ENCODE measurements around the gene CDH13.

Gene CDH13

DNA sequence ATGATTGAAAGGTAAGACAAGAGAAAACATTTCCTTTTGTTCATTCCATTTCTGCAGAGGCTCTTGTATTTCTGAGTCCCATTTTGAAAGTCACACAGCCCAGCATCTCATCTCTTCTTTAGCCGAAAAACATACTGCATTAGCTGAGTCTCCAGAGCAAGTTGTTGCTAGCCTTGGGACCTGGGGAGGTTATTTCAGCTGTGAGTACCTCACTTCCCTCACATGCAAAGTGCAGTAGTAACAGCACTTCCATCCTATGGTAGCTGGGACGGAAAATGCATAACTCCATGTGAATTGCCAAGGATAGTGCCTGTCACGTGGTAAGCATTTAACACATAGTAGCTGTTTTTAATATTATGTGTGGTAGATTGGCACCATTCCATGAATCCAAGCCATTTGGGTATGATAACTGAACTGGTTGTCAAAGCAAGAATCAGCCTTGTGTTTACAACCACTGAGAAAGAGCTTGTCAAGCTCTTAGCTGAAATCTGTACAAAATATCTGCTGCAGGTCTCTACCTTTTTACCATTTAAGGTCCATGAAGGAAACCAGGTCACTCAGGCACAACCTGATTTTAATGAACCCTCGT, 345.7 kb downstream of the CDH13 start:
- H3K27ac ChIP-seq (ENCODE audit: low read depth, low read length) = no peak overlapping the region
- 0 out of 2 replicates have a peak, but pooled peaks cover 7% of the 10 kb centered on the region for H3K9me3 ChIP-seq (ENCODE audit: control insufficient read depth, insufficient read depth, low read depth, low read length)
- H3K4me1 ChIP-seq (ENCODE audit: control insufficient read depth, insufficient read depth, low read length) = no peaks in the 10 kb centered on the region
- H3K27me3 ChIP-seq (ENCODE audit: control insufficient read depth, insufficient read depth, low read length) = no peaks in the 10 kb centered on the region
- no peaks in the 10 kb centered on the region for H3K36me3 ChIP-seq (ENCODE audit: control insufficient read depth, insufficient read depth, low read length)
- H3K9ac ChIP-seq (ENCODE audit: low read length) = no peak overlapping the region
- H3K4me3 ChIP-seq (ENCODE audit: low read depth, low read length) = no peak overlapping the region

DNA sequence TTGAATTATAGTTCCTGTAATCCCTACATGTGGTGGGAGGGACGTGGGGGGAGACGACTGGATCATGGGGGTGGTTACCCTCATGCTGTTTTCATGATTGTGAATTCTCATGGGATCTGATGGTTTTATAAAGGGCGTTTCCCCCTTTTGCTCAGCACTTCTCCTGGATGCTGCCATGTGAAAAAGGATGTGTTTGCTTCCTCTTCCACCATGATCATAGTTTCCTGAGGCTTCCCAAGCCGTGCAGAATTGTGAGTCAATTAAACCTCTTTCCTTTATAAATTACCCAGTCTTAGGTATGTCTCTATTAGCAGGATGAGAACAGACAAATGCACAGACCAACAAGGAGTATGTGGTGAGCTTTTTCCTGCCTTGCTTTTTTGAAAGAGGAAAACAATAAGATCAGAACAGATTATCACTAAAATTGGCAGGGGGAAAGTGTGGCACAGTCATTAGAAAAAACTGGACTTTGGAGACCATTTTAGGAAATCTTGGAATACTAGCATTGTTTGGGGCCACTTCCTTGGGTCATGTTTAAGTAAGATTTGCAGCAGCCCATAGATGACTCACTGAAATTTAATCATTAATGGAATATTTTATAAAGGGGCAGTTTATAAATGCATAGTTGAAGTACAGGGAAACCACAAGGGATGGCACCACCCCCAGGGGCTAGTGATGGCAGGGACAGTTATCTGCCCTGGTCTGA, 352.8 kb downstream of the CDH13 start:
- Histone ChIP-seq H3K9ac (ENCODE audit: low read length) (no peak overlapping the region), H3K4me3 (ENCODE audit: low read depth, low read length) (no peak overlapping the region), H3K36me3 (ENCODE audit: control insufficient read depth, insufficient read depth, low read length) (no peaks in the 10 kb centered on the region), H3K27ac (ENCODE audit: low read depth, low read length) (no peak overlapping the region), H3K27me3 (ENCODE audit: control insufficient read depth, insufficient read depth, low read length) (no peaks in the 10 kb centered on the region), H3K4me1 (ENCODE audit: control insufficient read depth, insufficient read depth, low read length) (no peaks in the 10 kb centered on the region), H3K9me3 (ENCODE audit: control insufficient read depth, insufficient read depth, low read depth, low read length) (peaks cover 14% of the 10 kb centered on the region)

DNA sequence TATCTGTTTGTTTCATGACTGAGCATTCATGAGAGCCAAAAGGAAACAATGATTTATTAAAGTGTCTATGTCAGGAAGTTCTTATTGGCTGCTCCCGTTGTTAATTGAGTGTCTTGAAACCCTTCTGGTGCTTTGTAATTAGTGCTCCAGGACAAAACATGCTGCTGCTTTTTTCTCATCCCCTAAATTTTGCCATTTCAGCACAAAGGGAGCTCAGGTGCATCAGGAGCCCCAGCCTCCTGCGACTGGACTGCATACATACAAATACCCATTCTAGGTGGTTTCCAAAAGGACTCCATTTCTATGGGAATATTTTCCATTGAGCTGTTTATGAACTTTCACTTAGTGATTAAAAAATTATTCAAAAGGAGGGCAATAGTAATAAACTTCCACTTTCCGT, 354.0 kb downstream of the CDH13 start:
- Histone ChIP-seq H3K4me3 (ENCODE audit: low read depth, low read length) (no peak overlapping the region), H3K36me3 (ENCODE audit: control insufficient read depth, insufficient read depth, low read length) (no peaks in the 10 kb centered on the region), H3K9me3 (ENCODE audit: control insufficient read depth, insufficient read depth, low read depth, low read length) (peaks cover 14% of the 10 kb centered on the region), H3K27me3 (ENCODE audit: control insufficient read depth, insufficient read depth, low read length) (no peaks in the 10 kb centered on the region), H3K4me1 (ENCODE audit: control insufficient read depth, insufficient read depth, low read length) (no peaks in the 10 kb centered on the region), H3K9ac (ENCODE audit: low read length) (no peak overlapping the region), H3K27ac (ENCODE audit: low read depth, low read length) (no peak overlapping the region)

DNA sequence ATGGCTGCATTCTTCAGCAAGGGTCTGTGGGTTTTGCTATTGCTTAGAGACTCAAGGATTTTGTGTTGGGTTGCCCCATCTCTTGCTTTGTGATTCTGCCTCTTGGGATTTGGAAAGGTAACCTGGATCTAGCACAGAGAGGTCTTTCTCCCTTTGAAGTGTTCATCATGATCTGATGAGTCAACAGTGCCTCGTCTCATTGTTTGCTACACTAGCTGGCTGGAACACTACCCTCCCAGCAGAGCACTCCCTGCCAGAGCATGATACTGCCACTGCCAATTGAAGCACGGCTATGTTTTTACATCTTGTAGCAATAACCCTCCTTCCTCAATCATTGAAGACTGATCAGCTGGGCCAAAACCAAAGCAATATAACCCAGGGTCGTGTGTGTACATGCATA, 361.0 kb downstream of the CDH13 start:
- Histone ChIP-seq H3K4me3 (ENCODE audit: low read depth, low read length) (no peak overlapping the region), H3K27me3 (ENCODE audit: control insufficient read depth, insufficient read depth, low read length) (no peaks in the 10 kb centered on the region), H3K27ac (ENCODE audit: low read depth, low read length) (no peak overlapping the region), H3K9me3 (ENCODE audit: control insufficient read depth, insufficient read depth, low read depth, low read length) (no peaks in the 10 kb centered on the region), H3K9ac (ENCODE audit: low read length) (no peak overlapping the region), H3K4me1 (ENCODE audit: control insufficient read depth, insufficient read depth, low read length) (no peaks in the 10 kb centered on the region), H3K36me3 (ENCODE audit: control insufficient read depth, insufficient read depth, low read length) (no peaks in the 10 kb centered on the region)

DNA sequence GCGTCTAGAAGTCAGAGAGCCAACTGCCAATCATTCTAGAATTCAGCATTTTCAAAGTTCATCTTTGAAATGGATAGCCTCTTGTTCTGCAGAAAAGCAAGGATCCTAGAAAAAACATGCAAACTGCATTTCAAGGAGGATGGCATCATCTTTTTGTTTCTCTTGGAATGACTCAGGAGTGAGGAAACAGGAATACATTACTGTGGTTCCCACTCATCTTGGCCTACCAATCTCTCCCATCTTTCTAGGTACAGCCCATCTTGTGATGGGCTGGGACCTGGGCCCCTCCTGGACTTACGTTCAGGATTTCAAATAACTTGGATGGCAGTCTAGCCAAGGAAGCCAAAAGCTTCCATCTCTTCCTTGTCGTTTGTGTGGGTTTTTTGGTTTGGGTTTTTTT, 363.4 kb downstream of the CDH13 start:
- Histone ChIP-seq H3K27ac (ENCODE audit: low read depth, low read length) (no peak overlapping the region), H3K4me3 (ENCODE audit: low read depth, low read length) (no peak overlapping the region), H3K4me1 (ENCODE audit: control insufficient read depth, insufficient read depth, low read length) (no peaks in the 10 kb centered on the region), H3K27me3 (ENCODE audit: control insufficient read depth, insufficient read depth, low read length) (no peaks in the 10 kb centered on the region), H3K9me3 (ENCODE audit: control insufficient read depth, insufficient read depth, low read depth, low read length) (no peaks in the 10 kb centered on the region), H3K9ac (ENCODE audit: low read length) (no peak overlapping the region), H3K36me3 (ENCODE audit: control insufficient read depth, insufficient read depth, low read length) (no peaks in the 10 kb centered on the region)

DNA sequence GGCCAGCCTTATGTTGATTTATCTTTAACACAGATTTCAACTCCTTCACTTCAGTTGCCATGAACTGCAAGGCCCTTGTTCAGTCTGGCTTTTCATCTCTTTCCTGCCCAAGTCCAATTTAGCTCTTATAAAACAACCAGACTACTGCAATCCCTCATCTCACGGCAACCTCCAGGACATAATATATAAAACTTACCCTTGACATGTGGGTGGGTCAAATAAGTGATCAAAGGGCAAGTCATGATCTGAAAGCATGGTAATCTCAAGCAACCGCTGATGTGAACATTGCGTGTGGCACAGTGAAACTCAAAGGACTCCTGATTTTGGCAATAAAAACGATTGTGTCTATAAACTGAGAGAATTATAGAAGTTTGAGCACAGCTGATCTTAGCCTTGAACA, 364.6 kb downstream of the CDH13 start:
- H3K27ac ChIP-seq (ENCODE audit: low read depth, low read length) = no peak overlapping the region
- no peaks in the 10 kb centered on the region for H3K36me3 ChIP-seq (ENCODE audit: control insufficient read depth, insufficient read depth, low read length)
- H3K27me3 ChIP-seq (ENCODE audit: control insufficient read depth, insufficient read depth, low read length) = no peaks in the 10 kb centered on the region
- H3K9ac ChIP-seq (ENCODE audit: low read length) = no peak overlapping the region
- H3K9me3 ChIP-seq (ENCODE audit: control insufficient read depth, insufficient read depth, low read depth, low read length) = no peaks in the 10 kb centered on the region
- H3K4me1 ChIP-seq (ENCODE audit: control insufficient read depth, insufficient read depth, low read length) = no peaks in the 10 kb centered on the region
- H3K4me3 ChIP-seq (ENCODE audit: low read depth, low read length) = no peak overlapping the region

DNA sequence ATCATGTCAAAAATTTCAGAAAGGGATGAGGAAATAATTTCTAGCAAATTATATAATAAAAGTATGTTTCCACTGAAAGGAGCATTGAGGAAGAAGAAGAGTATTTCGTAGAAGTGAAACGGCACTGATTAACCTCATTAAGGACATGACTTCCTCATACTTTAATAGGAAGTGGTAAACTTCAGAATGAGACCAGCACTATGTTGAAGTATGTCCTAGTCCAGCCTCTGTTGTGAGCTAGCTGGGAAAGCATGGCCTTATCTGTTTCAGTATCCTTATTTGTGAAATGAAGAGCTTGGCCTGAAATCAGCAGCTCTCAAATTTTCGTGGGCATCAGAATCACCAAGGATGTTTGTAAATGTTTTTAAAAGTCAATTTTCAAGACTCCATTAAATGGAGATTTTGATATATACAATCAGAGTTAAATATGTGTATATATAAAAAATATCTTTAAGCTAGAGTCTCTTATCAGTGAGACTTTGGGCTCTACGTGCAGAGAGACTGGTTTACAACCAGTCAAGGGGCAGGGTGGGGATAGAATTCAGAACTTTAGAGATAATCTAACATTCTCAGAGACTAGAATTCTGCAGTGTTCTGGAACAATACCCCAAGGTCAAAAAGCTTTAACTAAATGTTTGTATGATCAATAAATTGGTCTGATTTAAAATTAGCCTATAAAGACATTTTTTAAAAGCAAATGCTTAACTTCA, 365.4 kb downstream of the CDH13 start:
- H3K9me3 ChIP-seq (ENCODE audit: control insufficient read depth, insufficient read depth, low read depth, low read length) = no peaks in the 10 kb centered on the region
- H3K27ac ChIP-seq (ENCODE audit: low read depth, low read length) = no peak overlapping the region
- no peaks in the 10 kb centered on the region for H3K27me3 ChIP-seq (ENCODE audit: control insufficient read depth, insufficient read depth, low read length)
- H3K36me3 ChIP-seq (ENCODE audit: control insufficient read depth, insufficient read depth, low read length) = no peaks in the 10 kb centered on the region
- no peak overlapping the region for H3K9ac ChIP-seq (ENCODE audit: low read length)
- no peak overlapping the region for H3K4me3 ChIP-seq (ENCODE audit: low read depth, low read length)
- no peaks in the 10 kb centered on the region for H3K4me1 ChIP-seq (ENCODE audit: control insufficient read depth, insufficient read depth, low read length)

DNA sequence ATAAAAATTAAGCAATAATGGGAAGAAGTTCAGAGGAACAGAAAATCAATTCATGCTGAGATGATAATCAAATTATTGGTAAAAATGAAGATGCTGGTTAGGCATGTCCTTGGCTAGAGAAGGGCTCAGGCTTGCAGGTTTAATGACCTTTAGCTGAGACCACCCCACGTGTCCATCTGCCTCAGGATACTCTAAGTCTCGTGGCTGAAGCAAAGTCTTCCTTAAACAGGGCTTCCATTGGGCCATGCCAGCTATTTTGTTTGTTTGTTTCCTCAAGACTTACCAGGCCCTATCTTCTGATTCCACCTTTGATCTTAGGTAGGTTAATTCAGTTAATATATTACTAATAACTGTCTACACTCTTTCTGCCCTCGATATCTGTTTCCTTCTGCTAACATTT, 366.0 kb downstream of the CDH13 start:
- Histone ChIP-seq H3K36me3 (ENCODE audit: control insufficient read depth, insufficient read depth, low read length) (no peaks in the 10 kb centered on the region), H3K9ac (ENCODE audit: low read length) (no peak overlapping the region), H3K4me3 (ENCODE audit: low read depth, low read length) (no peak overlapping the region), H3K27ac (ENCODE audit: low read depth, low read length) (no peak overlapping the region), H3K27me3 (ENCODE audit: control insufficient read depth, insufficient read depth, low read length) (no peaks in the 10 kb centered on the region), H3K4me1 (ENCODE audit: control insufficient read depth, insufficient read depth, low read length) (no peaks in the 10 kb centered on the region), H3K9me3 (ENCODE audit: control insufficient read depth, insufficient read depth, low read depth, low read length) (no peaks in the 10 kb centered on the region)

DNA sequence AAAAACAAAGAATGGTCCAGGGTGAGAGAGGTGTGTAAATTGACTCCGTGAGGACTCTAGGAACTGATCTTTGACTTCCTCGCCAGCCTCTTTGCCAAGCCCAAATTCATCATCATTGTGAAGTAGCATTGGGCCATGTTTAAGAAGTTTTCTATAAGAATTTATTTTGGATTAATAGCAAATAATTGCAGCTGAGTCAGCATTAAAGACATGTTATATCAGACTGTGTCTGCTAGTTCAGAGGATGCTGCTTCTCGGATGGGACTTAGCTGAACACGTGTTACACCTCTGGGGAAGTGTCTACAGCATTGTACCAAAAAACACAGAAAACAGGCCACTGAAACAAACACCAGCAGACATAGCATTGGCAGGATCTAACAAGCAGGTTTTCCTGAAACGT, 366.6 kb downstream of the CDH13 start:
- H3K36me3 ChIP-seq (ENCODE audit: control insufficient read depth, insufficient read depth, low read length) = no peaks in the 10 kb centered on the region
- no peaks in the 10 kb centered on the region for H3K4me1 ChIP-seq (ENCODE audit: control insufficient read depth, insufficient read depth, low read length)
- H3K27ac ChIP-seq (ENCODE audit: low read depth, low read length) = no peak overlapping the region
- no peaks in the 10 kb centered on the region for H3K27me3 ChIP-seq (ENCODE audit: control insufficient read depth, insufficient read depth, low read length)
- H3K9me3 ChIP-seq (ENCODE audit: control insufficient read depth, insufficient read depth, low read depth, low read length) = no peaks in the 10 kb centered on the region
- H3K4me3 ChIP-seq (ENCODE audit: low read depth, low read length) = no peak overlapping the region
- no peak overlapping the region for H3K9ac ChIP-seq (ENCODE audit: low read length)

DNA sequence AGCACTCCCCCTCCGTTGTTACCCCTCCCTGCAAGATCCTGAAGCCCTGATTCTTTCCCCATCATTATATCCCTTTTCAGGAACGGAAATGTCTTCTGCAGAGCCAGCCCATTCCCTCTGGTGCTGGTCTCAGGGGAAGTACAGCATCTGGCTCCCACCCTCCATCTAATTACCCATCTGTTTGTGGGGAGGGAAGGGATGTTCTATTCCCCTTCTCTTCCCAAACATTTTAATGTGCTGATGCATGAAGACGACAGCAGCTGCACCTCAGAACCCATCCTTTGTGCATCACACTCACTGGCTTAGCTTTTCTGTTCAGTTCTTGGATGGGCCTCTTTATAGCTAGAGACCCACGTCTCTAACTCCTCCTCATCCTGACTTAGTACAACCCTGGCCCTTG, 367.2 kb downstream of the CDH13 start:
- Histone ChIP-seq H3K4me3 (ENCODE audit: low read depth, low read length) (no peak overlapping the region), H3K4me1 (ENCODE audit: control insufficient read depth, insufficient read depth, low read length) (no peaks in the 10 kb centered on the region), H3K9me3 (ENCODE audit: control insufficient read depth, insufficient read depth, low read depth, low read length) (no peaks in the 10 kb centered on the region), H3K36me3 (ENCODE audit: control insufficient read depth, insufficient read depth, low read length) (no peaks in the 10 kb centered on the region), H3K9ac (ENCODE audit: low read length) (no peak overlapping the region), H3K27me3 (ENCODE audit: control insufficient read depth, insufficient read depth, low read length) (no peaks in the 10 kb centered on the region), H3K27ac (ENCODE audit: low read depth, low read length) (no peak overlapping the region)

DNA sequence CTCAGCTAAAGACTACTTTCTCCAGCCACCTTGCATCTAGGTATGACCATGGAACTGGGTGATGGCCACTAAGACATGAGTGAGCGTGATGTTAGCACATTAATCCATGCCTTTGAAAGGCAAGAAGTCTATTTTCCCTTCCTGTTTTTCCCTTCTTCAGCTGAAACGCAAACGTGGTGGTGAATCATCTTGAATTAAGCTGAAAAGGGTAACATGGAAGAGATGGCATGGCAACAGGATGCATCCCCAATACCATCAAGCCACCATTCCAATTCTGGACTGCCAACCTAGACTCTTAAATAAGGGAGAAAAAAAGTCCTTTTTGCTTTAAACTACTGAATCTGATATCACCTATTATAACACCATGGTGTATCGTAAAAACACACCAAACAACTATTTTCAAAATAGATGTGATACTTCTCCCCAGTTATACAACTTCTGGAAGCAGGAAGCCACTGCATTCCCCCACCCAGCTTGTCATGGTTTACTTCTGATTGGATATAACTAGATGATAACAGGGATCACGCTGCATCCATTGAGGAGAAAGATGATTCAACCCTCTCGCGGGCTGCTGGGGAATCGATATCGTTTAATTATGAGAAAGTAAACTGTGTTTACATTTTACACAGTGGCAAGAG, 368.6 kb downstream of the CDH13 start:
- no peak overlapping the region for H3K4me3 ChIP-seq (ENCODE audit: low read depth, low read length)
- no peak overlapping the region for H3K27ac ChIP-seq (ENCODE audit: low read depth, low read length)

More for the DNA sequence above, 368.6 kb downstream of the CDH13 start:
- Histone ChIP-seq H3K36me3 (ENCODE audit: control insufficient read depth, insufficient read depth, low read length) (no peaks in the 10 kb centered on the region), H3K27me3 (ENCODE audit: control insufficient read depth, insufficient read depth, low read length) (no peaks in the 10 kb centered on the region), H3K9me3 (ENCODE audit: control insufficient read depth, insufficient read depth, low read depth, low read length) (no peaks in the 10 kb centered on the region), H3K9ac (ENCODE audit: low read length) (no peak overlapping the region), H3K4me1 (ENCODE audit: control insufficient read depth, insufficient read depth, low read length) (no peaks in the 10 kb centered on the region)
